Parathyroid adenoma (tissue), 2 donors: ENCODE results near the gene PRSS58.

Source experiments
- H2AFZ ChIP-seq: fragments of 300-600 bp; sonication (generic); one replicate; pipeline ENCODE4 v1.7.0; 2017; ENCODE audit warnings: antibody characterized with exemption, mild to moderate bottlenecking
- H3K27ac ChIP-seq: fragments of 300-600 bp; sonication (generic); one replicate; pipeline ENCODE4 v1.7.0; 2017
- H3K27me3 ChIP-seq: fragments of 300-600 bp; sonication (generic); one replicate; pipeline ENCODE4 v1.7.0; 2017; ENCODE audit warnings: low read length; ENCODE audit not compliant: control insufficient read depth, insufficient read depth
- H3K36me3 ChIP-seq: fragments of 300-600 bp; sonication (generic); one replicate; pipeline ENCODE4 v1.7.0; 2017; ENCODE audit warnings: low read length; ENCODE audit not compliant: control insufficient read depth, insufficient read depth
- H3K4me1 ChIP-seq: fragments of 300-600 bp; sonication (generic); one replicate; pipeline ENCODE4 v1.7.0; 2017; ENCODE audit warnings: control low read depth
- H3K4me2 ChIP-seq: fragments of 300-600 bp; sonication (generic); one replicate; pipeline ENCODE4 v1.7.0; 2017; ENCODE audit warnings: low read length
- H3K4me3 ChIP-seq: fragments of 300-600 bp; sonication (generic); one replicate; pipeline ENCODE4 v1.7.0; 2017; ENCODE audit warnings: low read depth, low read length
- H3K79me2 ChIP-seq: fragments of 300-600 bp; sonication (generic); one replicate; pipeline ENCODE4 v1.7.0; 2017; ENCODE audit warnings: control low read depth
- H3K9ac ChIP-seq: fragments of 300-600 bp; sonication (generic); one replicate; pipeline ENCODE4 v1.7.0; 2017; ENCODE audit warnings: mild to moderate bottlenecking
- H3K9me3 ChIP-seq: fragments of 300-600 bp; sonication (generic); one replicate; pipeline ENCODE4 v1.7.0; 2017; ENCODE audit warnings: low read length; ENCODE audit not compliant: control insufficient read depth
- CTCF ChIP-seq: fragments of 300-600 bp; sonication (generic); IDR thresholded peaks from one replicate; pipeline ENCODE4 v1.7.0; 2017; ENCODE audit warnings: antibody characterized with exemption, mild to moderate bottlenecking
- donor health status: primary hyperparathyroidism.

The PRSS58 gene

GRCh38 chr7:142257958-142258357 is at the start of gene PRSS58:
TSS of gene PRSS58 (minus strand) at chr7:142258058. CDS start at chr7:142257707, 351 bp downstream.
- TF ChIP-seq CTCF: no peak
- no peaks in the 10 kb centered on the region for H3K9me3 ChIP-seq
- no peaks in the 10 kb centered on the region for H3K27me3 ChIP-seq
- H3K4me3 ChIP-seq: no peak within 1 kb of the TSS
- H3K4me2 ChIP-seq: no peak within 1 kb of the TSS
- H3K36me3 ChIP-seq: no peaks in the 10 kb centered on the region
- no peak within 1 kb of the TSS for H3K9ac ChIP-seq
- H3K27ac ChIP-seq: no peak within 1 kb of the TSS
- no peaks in the 10 kb centered on the region for H3K4me1 ChIP-seq
- H2AFZ ChIP-seq: no peak within 1 kb of the TSS
- H3K79me2 ChIP-seq: no peaks in the 10 kb centered on the region

- H3K9ac ChIP-seq: no peak overlapping the region
- H3K4me3 ChIP-seq: no peak overlapping the region
- H3K27me3 ChIP-seq: no peaks in the 10 kb centered on the region
- no peaks in the 10 kb centered on the region for H3K79me2 ChIP-seq
- H3K27ac ChIP-seq: no peak overlapping the region
- H2AFZ ChIP-seq: no peak overlapping the region
- H3K4me1 ChIP-seq: peaks cover 21% of the 10 kb centered on the region
- no peak for TF ChIP-seq CTCF
- H3K36me3 ChIP-seq: no peaks in the 10 kb centered on the region
- no peaks in the 10 kb centered on the region for H3K9me3 ChIP-seq
- H3K4me2 ChIP-seq: no peak overlapping the region
Observed at GRCh38 chr7:142307246-142307900, 49.5 kb upstream of the PRSS58 start.

DNA sequence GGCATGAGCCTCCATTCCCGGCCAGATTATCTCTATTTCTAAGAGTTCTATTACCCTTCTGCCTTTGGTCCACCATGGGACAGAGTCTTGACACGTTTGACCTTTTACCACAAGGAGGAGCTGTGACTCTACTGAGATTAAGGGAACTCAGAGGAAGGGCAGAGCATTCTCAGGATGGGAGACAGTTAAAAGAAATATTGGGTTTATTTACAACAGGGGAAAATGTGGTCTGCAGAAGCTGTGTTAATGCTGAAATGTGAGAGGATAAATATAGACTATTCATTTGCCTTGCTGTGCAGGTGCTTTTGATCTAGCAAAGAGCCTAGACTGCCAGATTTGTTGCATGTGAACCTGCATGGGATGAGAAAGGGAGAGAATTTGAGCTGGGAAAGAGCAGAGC is 45.8 kb upstream of the PRSS58 start:
- Histone ChIP-seq H3K4me1 (peaks cover 51% of the 10 kb centered on the region), H3K27me3 (no peaks in the 10 kb centered on the region), H3K36me3 (no peaks in the 10 kb centered on the region), H3K9me3 (no peaks in the 10 kb centered on the region), H3K79me2 (no peaks in the 10 kb centered on the region), H3K9ac (no peak overlapping the region), H2AFZ (peak overlapping the region; percentile 33), H3K4me3 (no peak overlapping the region), H3K27ac (peak overlapping the region; percentile 12), H3K4me2 (no peak overlapping the region)
- peak; percentile 83 for TF ChIP-seq CTCF

DNA sequence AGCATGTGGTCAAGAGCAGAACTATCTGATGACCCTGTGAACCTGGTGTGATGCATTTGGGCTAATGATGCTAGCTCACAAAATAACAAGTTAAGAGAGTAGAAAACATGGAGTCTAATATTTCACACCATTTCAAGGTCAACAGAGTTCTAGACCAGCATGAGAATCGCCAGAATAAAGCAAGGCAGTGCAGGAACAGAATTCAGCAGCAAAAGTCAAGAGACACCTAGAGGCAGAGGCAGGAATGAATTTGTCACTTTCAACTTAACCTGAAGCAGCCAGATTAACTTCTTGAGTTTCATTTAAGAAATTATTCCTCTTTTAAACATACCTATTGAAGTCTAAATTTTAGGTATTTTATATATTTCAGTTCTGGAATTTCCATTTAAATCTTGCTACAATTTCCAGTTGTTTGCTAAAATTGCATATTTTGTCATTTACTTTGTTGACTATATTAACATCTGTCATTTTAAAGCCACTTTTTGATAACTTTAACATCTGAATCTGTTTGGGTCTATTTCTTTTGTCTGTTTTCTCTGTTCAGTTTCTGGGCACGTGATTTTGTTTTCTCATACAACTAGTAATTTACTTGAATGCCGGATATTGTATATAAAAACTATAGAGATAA is 44.2 kb upstream of the PRSS58 start:
- Histone ChIP-seq H3K27ac (peak overlapping the region; percentile 45), H3K36me3 (no peaks in the 10 kb centered on the region), H3K4me3 (no peak overlapping the region), H3K9me3 (no peaks in the 10 kb centered on the region), H3K4me1 (peaks cover 60% of the 10 kb centered on the region), H3K4me2 (no peak overlapping the region), H3K79me2 (no peaks in the 10 kb centered on the region), H3K9ac (no peak overlapping the region), H2AFZ (peak overlapping the region; percentile 59), H3K27me3 (no peaks in the 10 kb centered on the region)
- TF ChIP-seq CTCF: peak; percentile 72

DNA sequence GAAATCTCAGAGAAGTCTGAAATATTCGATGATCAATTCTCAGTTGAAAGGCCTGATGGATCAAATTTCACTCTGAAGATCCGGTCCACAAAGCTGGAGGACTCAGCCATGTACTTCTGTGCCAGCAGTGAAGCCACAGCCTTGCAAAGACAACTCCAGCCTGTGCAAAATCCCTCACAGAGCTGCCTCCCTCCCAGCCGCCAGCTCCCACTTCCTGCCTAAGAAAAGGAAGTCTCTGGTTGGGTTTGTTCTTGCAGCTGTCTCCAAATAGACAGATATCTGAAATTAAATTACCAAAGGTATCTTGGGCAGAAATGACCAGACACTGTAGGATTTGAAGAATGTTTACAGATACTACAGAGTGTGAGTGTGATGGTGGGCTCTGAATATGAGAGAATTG is 43.4 kb upstream of the PRSS58 start:
- H3K36me3 ChIP-seq: no peaks in the 10 kb centered on the region
- no peak for TF ChIP-seq CTCF
- peaks cover 60% of the 10 kb centered on the region for H3K4me1 ChIP-seq
- H3K9ac ChIP-seq: no peak overlapping the region
- no peak overlapping the region for H3K4me2 ChIP-seq
- no peak overlapping the region for H3K4me3 ChIP-seq
- no peaks in the 10 kb centered on the region for H3K79me2 ChIP-seq
- H3K27ac ChIP-seq: peak overlapping the region; percentile 45
- no peaks in the 10 kb centered on the region for H3K27me3 ChIP-seq
- peak overlapping the region; percentile 59 for H2AFZ ChIP-seq
- H3K9me3 ChIP-seq: no peaks in the 10 kb centered on the region
